Panc1 (cell line): ENCODE data around the gene ZNF182. TPM values are rescaled to one million over a fixed set of nuclear protein-coding genes. Genes with fewer than 3 reads are reported as not detected.

Source experiments
- ATAC-seq: fragments of 200-7000 bp; cut with Tn5 transposase; 2 replicates; pipeline ENCODE4 v1.9.1; 2020; ENCODE audit warnings: mild to moderate bottlenecking, moderate library complexity
- BruUV-seq: library from RNA; stranded (reverse); fragments of 400-500 nt; replicated peaks from 2 replicates; lab custom pipeline; 2021; lab: Mats Ljungman, UMichigan
- CTCF ChIA-PET: fragments of 300-600 bp; sonication (Branson Sonifier 250); formaldehyde crosslinking; loops from one replicate; lab custom pipeline; 2022; ENCODE audit warnings: antibody characterized with exemption; lab: Charles Lee
- POLR2A ChIA-PET: fragments of 300-600 bp; sonication (Branson Sonifier 250); formaldehyde crosslinking; loops from one replicate; lab custom pipeline; 2022; ENCODE audit warnings: antibody characterized with exemption; lab: Charles Lee
- DNase-seq: peaks from one replicate; pipeline ENCODE4 v3.0.0-alpha.2; 2010; ENCODE audit warnings: low read depth, low spot score
- H3K27ac ChIP-seq: 2 replicates; pipeline ENCODE4 v1.5.1; 2011; ENCODE audit warnings: mild to moderate bottlenecking, low read length, inconsistent platforms
- H3K27me3 ChIP-seq: fragments of 200-500 bp; sonication (Bioruptor generic); 2 replicates; pipeline ENCODE4 v1.6.0; 2014; ENCODE audit warnings: low read length, inconsistent platforms; ENCODE audit not compliant: control insufficient read depth, insufficient read depth
- H3K36me3 ChIP-seq: fragments of 200-500 bp; sonication (Bioruptor generic); 2 replicates; pipeline ENCODE4 v1.5.1; 2014; ENCODE audit warnings: inconsistent platforms, mild to moderate bottlenecking, low read length, moderate library complexity; ENCODE audit not compliant: control insufficient read depth, insufficient read depth
- H3K4me1 ChIP-seq: 2 replicates; pipeline ENCODE4 v1.5.1; 2011; ENCODE audit warnings: inconsistent platforms, mild to moderate bottlenecking, low read length, moderate library complexity; ENCODE audit not compliant: control insufficient read depth, insufficient read depth
- H3K4me3 ChIP-seq, 2 experiments: 2 replicates each; pipeline ENCODE4 v1.5.1; 2011 to 2012; ENCODE audit warnings: low read depth in 2 of 2, low read length in 2 of 2, mild to moderate bottlenecking in 2 of 2, inconsistent platforms in 1 of 2, moderate library complexity in 1 of 2
- H3K9me3 ChIP-seq: fragments of 200-500 bp; sonication (Bioruptor generic); 2 replicates; pipeline ENCODE4 v1.5.1; 2014; ENCODE audit warnings: low read depth, mild to moderate bottlenecking, inconsistent platforms, low read length, moderate library complexity; ENCODE audit not compliant: control insufficient read depth, insufficient read depth
- POLR2AphosphoS5 ChIP-seq: IDR thresholded peaks from 2 replicates; pipeline ENCODE4 v1.6.1; 2012; ENCODE audit warnings: mild to moderate bottlenecking, low read depth, low read length, moderate library complexity
- SIN3A ChIP-seq: IDR thresholded peaks from 2 replicates; pipeline ENCODE4 v1.6.1; 2012; ENCODE audit warnings: low read depth, mild to moderate bottlenecking, low read length, moderate library complexity, borderline replicate concordance; ENCODE audit not compliant: insufficient read depth
- TCF7L2 ChIP-seq: IDR thresholded peaks from 2 replicates; pipeline ENCODE4 v1.6.1; 2011; ENCODE audit warnings: mild to moderate bottlenecking, low read depth, low read length, inconsistent platforms
- in situ Hi-C: cut with HindIII; loops from 2 replicates; pipeline ENCODE4 v1.10.0; 2016; ENCODE audit warnings: low sequenced_read_pairs, low pct_unique_long_range_greater_than_20kb
- intact Hi-C: fragments of 100-400 bp; cut with micrococcal nuclease; formaldehyde crosslinking; loops from one replicate; pipeline ENCODE4 v1.10.0; 2022; ENCODE audit not compliant: unreplicated experiment
- total RNA-seq: library from RNA; stranded (reverse); gene quantifications from one replicate; pipeline ENCODE4 v1.2.1, GENCODE V29; 2021; ENCODE audit not compliant: unreplicated experiment
- TF ChIP-seq, protein P1 (sequence below), 2 experiments: IDR thresholded peaks; 2 replicates each; pipeline ENCODE4 v1.6.1; 2011 to 2012; ENCODE audit warnings: low read depth in 2 of 2, control low read depth in 1 of 2, low read length in 1 of 2, mild to moderate bottlenecking in 1 of 2, moderate library complexity in 1 of 2; ENCODE audit not compliant: insufficient read depth in 1 of 2
- TF ChIP-seq, protein P2 (sequence below): fragments of 450-650 bp; IDR thresholded peaks from 2 replicates; pipeline ENCODE4 v1.5.1; 2017; ENCODE audit warnings: mild to moderate bottlenecking

ZNF182 gene
- total RNA-seq, 1 experiment from 2014 or later: 11.1 TPM

DNA sequence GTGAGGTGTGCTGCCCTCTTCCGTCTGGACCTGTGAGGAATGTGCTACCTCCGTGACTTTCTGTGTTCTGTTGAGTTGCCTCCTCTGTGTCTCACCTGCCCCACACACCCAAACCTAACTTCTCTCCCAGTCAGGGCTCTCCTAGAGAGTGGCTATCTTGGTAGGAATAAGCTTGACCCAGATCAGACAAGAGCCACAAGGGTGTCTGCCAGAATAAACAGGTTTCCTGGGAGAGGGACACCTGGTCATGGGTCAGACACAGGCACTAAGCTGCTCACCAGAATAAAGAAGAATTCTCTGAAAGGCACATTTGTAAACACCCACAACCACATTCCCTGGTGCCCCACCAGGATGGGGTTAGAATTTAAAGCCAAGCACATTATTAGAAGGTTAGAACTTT, 11.1 kb downstream of the ZNF182 start:
- H3K9me3 ChIP-seq: peaks cover 51% of the 10 kb centered on the region; the same call in 1 of the 2 replicates
- no peaks in the 10 kb centered on the region; the same call in 1 of the 2 replicates for H3K36me3 ChIP-seq
- intact Hi-C loops (no loop called here), in situ Hi-C loops (no loop called here)
- TF ChIP-seq SIN3A: no peak
- H3K27ac ChIP-seq: no peak overlapping the region
- no peaks in the 10 kb centered on the region for H3K27me3 ChIP-seq
- ATAC-seq (no peak), DNase-seq (no peak)
- BruUV-seq: no TSS peak
- ChIA-PET CTCF (no interaction called here), POLR2A (no interaction called here)
- no peak overlapping the region for H3K4me3 ChIP-seq
- no peaks in the 10 kb centered on the region for H3K4me1 ChIP-seq

DNA sequence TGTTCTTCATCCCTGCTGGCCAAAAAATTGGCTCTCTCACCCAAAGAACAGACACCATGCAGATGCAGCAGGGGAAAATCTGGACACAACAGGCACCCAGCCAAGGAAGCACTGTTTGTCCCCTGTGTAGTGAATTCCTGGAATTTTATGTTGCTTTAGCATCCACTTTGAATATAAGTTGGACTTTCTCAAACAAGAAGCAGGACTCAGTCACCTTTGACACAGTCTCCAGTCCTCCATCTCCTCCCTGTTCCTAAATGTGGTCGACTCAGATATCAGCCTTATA, 11.8 kb downstream of the ZNF182 start:
- no peaks in the 10 kb centered on the region for H3K4me1 ChIP-seq
- no peaks in the 10 kb centered on the region for H3K27me3 ChIP-seq
- intact Hi-C loops (no loop called here), in situ Hi-C loops (no loop called here)
- ATAC-seq (no peak), DNase-seq (no peak)
- no peaks in the 10 kb centered on the region; the same call in 1 of the 2 replicates for H3K36me3 ChIP-seq
- BruUV-seq: no TSS peak
- peaks cover 55% of the 10 kb centered on the region; the same call in 1 of the 2 replicates for H3K9me3 ChIP-seq
- no peak overlapping the region for H3K4me3 ChIP-seq
- CTCF ChIA-PET: no interaction called here
- TF ChIP-seq, protein P1, sequence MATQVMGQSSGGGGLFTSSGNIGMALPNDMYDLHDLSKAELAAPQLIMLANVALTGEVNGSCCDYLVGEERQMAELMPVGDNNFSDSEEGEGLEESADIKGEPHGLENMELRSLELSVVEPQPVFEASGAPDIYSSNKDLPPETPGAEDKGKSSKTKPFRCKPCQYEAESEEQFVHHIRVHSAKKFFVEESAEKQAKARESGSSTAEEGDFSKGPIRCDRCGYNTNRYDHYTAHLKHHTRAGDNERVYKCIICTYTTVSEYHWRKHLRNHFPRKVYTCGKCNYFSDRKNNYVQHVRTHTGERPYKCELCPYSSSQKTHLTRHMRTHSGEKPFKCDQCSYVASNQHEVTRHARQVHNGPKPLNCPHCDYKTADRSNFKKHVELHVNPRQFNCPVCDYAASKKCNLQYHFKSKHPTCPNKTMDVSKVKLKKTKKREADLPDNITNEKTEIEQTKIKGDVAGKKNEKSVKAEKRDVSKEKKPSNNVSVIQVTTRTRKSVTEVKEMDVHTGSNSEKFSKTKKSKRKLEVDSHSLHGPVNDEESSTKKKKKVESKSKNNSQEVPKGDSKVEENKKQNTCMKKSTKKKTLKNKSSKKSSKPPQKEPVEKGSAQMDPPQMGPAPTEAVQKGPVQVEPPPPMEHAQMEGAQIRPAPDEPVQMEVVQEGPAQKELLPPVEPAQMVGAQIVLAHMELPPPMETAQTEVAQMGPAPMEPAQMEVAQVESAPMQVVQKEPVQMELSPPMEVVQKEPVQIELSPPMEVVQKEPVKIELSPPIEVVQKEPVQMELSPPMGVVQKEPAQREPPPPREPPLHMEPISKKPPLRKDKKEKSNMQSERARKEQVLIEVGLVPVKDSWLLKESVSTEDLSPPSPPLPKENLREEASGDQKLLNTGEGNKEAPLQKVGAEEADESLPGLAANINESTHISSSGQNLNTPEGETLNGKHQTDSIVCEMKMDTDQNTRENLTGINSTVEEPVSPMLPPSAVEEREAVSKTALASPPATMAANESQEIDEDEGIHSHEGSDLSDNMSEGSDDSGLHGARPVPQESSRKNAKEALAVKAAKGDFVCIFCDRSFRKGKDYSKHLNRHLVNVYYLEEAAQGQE (IDR thresholded peaks at IDR 0.05; ENCODE audit: insufficient read depth in 1 of 2, low read depth in 2 of 2, low read length in 1 of 2): no peak
- no peak for TF ChIP-seq POLR2AphosphoS5
- TF ChIP-seq TCF7L2: no peak
- no peak for TF ChIP-seq SIN3A
- TF ChIP-seq, protein P2, sequence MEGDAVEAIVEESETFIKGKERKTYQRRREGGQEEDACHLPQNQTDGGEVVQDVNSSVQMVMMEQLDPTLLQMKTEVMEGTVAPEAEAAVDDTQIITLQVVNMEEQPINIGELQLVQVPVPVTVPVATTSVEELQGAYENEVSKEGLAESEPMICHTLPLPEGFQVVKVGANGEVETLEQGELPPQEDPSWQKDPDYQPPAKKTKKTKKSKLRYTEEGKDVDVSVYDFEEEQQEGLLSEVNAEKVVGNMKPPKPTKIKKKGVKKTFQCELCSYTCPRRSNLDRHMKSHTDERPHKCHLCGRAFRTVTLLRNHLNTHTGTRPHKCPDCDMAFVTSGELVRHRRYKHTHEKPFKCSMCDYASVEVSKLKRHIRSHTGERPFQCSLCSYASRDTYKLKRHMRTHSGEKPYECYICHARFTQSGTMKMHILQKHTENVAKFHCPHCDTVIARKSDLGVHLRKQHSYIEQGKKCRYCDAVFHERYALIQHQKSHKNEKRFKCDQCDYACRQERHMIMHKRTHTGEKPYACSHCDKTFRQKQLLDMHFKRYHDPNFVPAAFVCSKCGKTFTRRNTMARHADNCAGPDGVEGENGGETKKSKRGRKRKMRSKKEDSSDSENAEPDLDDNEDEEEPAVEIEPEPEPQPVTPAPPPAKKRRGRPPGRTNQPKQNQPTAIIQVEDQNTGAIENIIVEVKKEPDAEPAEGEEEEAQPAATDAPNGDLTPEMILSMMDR: no peak
- POLR2A ChIA-PET: no interaction called here
- H3K27ac ChIP-seq: no peak overlapping the region

DNA sequence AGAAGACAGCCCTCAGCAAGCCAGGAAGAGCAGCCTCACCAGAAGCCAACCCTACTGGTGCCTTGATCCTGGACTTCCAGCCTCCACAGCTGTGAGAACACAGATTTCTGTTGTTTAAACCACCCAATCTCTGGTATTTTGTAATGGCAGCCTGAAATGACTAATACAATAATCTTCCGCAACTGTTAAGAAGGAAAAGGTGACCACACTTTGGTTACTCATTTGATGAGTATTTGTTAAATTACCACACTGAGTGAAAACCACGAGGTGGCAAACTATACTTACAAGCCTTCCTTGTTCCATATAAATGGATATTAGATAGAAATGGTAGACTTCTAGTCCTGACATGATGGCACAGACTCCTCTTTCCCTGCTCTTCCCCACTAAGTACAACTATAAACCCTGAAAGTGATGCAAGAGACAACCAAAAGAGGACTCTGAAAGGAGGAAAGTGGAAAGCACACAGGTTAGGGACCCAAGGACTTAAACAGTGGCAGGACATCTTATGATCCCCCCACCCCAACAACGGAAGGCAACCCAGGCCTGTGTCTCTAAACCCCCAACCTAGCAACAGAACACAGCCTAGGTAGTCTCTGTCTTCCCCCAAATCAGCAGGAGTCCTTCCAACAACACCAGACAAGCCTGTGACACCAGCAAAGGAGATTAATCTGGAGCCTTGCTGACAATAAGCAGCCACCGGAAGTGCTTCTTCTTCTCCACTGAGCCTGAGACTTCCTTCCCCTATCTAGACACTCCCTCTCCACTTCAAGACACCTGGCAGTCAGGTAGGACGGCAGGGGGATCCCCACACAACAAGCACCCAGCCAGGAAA, 12.3 kb downstream of the ZNF182 start:
- intact Hi-C loops: no loop called here
- TF ChIP-seq TCF7L2 (no peak), POLR2AphosphoS5 (no peak), SIN3A (no peak)
- TF ChIP-seq, protein P1 (IDR thresholded peaks at IDR 0.05; ENCODE audit: insufficient read depth in 1 of 2, low read depth in 2 of 2, low read length in 1 of 2): no peak
- TF ChIP-seq, protein P2: no peak
- CTCF ChIA-PET: no interaction called here
- in situ Hi-C loops: no loop called here
- H3K36me3 ChIP-seq: no peaks in the 10 kb centered on the region; the same call in 1 of the 2 replicates
- BruUV-seq: no TSS peak
- no peaks in the 10 kb centered on the region for H3K27me3 ChIP-seq
- POLR2A ChIA-PET: no interaction called here
- no peak overlapping the region for H3K27ac ChIP-seq
- H3K9me3 ChIP-seq: peaks cover 61% of the 10 kb centered on the region; the same call in 1 of the 2 replicates
- no peaks in the 10 kb centered on the region for H3K4me1 ChIP-seq
- DNase-seq: no peak
- no peak for ATAC-seq
- no peak overlapping the region for H3K4me3 ChIP-seq
